Midbrain (tissue), 1 donor: Measurements from ENCODE around the gene MIOX.

ENCODE experiments used
- DNase-seq: peaks from one replicate; lab custom pipeline; 2025; lab: John Stamatoyannopoulos, UW

MIOX gene

DNA sequence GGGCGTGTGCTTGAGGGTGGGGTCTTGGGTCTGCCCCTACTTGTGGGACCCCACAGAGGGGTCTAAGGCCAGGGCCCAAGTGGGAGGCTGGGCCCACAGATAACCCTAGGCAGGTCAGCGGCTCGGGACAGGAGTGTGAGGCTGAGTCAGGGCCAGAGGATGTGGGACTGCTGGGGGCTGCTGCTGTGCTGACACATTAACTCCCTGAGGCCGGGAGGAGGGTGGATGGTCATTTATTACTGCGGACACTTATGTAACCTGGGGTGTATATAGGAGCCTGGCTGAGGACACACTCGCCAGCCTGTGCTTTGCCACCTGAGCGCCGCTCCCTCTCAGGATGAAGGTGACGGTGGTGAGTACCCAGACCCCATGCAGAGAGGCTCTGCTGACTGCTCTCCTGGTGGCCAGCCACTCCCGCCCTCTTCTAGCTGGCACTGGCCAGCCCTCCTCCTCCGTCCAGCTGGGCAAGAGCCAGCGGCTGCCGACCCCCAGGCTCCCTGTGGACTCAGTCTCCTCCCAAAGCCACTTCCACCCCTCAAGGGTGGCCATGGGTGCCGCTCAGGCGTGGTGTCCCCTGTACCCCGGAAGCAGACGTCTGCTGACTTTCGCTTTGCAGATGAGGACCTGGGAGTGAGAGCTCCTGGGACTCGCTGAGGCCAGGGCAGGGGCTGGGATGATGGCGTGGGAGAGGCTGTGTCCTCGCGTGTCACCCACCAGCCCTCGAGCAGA lies at the start of gene MIOX:
Gene MIOX (plus strand): TSS at position 299 of the 729 bp plus-strand sequence. CDS start 39 bp downstream, at position 338.
- no peak for DNase-seq

DNA sequence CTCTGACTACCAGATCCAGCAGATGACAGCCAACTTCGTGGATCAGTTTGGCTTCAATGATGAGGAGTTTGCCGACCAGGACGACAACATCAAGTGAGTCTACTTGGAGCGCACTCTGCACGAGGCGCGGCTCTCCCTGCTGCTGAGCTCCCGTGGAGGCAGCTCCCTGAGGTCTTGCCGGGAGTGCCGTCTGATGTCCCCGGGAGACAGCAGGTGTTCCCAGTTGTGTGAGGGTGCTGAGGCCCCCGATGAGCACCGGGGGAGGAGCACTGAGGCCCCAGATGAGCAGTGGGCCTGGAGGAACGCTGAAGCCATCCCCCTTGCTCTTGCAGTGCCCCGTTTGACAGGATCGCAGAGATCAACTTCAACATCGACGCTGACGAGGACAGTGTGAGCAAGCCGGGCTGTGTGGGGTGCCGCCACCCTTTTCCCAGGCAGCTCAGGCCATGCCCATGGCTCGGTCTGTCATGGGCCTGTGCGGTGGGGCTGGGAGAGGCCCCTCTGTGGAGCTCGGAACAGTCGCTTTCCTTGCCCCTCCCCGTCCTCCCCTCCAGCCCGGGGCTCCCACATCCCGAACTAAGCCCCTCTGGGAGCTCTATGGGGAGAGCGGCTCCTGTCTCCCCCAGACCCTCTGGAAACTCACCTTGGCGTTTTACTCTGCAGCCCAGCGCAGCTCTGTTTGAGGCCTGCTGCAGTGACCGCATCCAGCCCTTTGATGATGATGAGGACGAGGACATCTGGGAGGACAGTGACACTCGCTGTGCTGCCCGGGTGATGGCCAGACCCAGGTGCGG lies 49.0 kb upstream of the MIOX start:
- no peak for DNase-seq

DNA sequence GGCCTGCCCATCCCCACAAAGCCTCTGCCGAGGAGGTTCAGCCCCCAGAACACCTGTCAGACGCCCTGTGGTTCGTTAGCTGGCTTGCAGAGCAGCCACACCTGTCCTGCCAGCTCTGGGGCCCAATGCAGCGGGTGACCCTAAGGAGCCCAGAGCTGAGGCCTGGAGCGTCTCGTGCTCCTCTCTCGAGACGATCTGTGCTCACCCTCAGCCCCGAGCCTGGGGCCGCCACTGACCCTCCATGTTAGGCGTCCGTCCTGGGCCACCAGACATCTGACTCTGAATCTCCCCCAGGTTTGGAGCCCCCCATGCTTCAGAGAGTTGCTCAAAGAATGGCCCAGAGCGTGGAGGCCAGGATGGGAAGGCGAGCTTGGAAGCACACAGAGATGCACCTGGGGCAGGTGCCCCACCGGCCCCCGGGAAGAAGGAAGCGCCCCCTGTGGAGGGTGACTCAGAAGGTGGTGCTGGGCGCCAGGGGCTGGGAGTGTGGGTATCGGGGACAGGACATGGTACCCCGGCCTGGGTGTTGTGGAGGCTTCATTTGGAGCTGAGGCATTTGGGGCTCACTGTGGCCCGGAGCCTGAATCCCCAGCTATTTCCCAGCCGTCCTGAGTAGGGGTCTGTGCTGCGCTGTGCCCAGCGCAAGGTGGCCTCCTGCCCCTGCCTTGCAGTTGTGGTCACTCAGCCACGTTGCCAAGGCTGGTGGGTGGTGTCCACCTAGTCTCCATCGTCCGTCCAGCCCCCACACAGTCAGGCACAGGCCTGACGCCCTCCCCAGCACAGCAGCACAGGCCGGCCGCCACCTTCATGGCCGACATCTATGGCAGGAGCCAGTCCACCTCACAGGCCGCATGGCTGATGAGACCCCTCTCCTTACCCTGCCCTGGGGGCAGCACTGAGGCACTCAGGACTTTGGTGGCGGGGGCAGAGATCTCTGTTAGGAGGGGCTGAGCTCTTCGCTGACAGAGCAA lies 48.1 kb upstream of the MIOX start:
- DNase-seq, result no peak

DNA sequence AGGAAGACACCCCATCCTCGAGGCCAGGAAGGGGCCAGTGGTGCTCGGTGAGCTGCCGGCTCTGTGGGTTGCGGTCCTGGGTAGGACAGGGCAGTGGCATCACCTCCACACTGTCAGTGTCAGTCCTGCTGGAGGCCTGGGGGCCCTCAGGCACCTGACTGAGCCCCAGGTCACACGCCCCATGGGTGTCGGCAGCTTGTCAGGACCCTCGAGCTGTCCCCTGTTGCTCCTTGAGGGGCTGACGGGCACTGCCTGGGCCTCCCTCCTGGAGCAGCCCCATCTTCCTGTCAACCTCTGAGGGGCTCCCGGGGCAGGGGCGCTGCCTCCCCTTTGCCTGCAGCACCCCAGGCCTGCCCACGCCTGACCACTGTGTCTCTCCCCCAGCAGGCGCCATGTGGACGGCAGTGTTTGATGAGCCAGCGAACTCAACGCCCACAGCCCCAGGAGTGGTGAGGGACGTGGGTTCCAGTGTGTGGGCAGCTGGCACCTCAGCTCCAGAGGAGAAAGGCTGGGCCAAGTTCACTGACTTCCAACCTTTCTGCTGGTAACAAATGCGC lies 47.3 kb upstream of the MIOX start:
- no peak for DNase-seq

DNA sequence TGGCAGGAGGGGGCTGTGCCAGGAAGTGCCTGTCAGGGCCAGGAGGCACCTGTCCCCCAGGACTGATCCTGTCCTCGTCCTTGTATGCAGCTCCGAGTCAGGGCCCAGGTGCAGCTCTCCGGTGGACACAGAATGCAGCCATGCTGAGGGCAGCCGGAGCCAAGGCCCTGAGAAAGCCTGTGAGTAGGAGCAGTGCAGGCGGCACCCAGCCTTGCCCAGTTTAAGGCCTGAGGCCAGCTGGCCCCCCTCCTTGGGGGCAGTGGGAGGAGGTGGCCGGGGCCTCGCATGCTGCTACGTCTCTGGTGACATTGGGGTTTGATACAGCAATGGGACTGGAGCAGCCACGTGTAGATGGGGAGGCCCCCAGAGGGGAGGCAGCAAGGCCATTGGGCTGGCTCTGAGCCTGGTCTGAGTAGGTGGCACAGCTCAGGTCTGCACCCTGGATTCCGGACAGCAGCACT lies 46.8 kb upstream of the MIOX start:
- no peak for DNase-seq

DNA sequence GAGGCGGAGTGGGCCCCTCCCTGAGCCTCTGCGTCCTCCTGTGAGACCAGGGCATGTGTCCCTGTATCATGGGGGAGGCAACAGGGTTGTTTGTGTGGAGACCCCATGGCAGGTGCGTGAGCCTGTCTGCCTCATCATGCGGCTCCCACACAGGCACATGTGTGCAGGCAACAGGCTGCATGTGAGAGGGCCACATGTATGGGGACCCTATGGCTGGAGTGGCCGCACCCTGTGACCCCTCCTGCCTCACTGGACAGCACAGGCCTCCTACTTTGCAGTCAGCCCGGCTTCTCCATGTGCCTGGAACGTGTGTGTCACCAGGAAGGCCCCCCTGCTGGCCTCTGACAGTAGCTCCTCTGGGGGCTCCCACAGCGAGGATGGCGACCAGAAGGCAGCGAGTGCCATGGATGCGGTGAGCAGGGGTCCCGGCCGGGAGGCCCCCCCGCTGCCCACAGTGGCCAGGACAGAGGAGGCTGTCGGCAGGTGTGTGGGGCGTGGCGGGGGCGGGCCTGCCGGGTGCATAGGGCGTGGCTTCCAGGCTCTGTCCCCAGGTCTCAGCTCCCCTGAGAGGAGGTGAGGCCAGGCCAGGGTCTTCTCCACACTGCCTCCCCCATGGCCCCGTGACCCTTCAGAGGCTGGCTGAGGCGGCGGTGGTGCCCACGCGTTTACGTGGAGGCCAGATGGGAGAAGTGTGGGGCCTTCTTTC lies 46.0 kb upstream of the MIOX start:
- no peak for DNase-seq

DNA sequence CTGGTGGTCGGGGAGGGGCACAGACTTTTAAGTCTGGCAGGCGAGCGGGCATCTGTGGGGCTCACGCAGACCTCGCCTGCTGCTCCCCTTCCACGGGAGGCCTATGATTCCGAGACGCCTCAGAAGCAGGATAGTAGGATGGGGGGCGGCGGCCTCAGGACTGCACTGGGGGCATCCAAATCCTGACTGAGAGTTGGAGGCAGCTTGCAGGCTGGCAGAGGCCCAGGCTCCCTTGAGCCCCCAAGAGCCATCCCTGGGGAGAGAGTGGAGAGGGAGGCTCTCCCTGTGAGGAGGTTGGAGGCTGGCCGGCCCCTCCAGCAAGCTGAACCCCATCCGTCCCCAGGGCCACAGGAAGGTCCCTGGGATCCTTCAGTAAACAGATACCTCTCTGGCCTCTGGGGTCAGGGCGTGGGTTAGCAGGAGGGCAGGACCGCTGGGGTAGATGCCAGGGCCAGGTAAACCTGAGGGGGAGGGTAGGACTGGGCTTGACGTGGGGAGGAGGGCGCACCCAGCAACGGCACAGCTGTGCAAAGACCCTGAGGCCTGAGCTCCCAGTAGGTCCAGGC lies 45.1 kb upstream of the MIOX start:
- no peak for DNase-seq

DNA sequence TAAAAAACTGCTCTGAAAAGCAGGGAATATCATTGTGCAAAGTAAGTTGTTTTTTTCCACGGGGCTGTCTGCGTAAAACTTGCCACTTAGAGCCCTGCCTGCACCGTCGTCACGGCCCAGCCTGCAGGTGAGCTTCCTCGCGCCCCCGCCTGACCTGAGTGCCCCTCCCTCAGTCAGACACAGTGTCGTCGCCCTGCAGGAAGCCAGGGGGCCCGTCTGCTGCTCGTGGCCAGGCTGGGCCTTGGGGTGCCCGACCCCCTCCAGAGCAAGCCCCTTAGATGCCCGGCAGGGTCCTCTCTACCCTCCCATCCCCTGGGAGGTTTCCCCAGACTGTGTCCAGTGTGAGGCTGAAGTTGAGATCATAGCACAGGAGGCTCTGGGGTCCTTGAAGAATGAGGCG lies 43.5 kb upstream of the MIOX start:
- no peak for DNase-seq

DNA sequence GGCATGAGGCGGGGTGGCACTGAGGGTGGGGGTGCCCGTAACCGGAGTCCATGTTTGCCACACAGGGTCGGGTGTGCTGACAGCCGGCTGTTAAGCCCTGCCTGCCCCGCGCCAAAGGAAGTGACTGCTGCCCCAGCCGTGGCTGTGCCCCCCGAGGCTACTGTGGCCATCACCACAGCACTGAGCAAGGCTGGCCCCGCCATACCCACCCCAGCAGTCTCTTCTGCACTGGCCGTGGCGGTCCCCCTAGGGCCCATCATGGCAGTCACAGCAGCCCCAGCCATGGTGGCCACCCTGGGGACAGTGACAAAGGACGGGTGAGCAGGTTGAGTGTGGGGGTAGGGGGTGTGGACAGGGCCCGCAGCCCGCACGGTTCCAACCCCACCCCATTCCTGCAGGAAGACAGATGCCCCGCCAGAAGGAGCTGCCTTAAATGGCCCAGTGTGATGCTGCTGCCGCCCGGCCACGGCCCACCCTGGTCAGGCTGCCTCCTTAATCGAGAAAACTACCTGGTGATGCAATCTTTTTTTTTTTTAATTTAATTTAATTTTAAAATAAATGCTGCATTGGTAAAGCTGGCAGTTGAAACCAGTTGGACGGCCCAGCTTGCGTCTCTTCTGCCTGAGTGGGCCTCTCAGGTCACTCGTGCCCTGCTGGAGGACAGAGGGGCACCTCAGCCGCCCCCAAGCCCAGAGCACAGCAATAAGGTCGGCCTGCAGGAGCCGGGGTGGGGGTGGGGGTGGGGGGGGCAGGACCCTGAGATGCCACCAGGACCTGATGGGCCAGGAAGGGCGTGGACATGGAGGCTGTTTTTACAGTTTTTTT lies 42.6 kb upstream of the MIOX start:
- DNase-seq, result no peak

DNA sequence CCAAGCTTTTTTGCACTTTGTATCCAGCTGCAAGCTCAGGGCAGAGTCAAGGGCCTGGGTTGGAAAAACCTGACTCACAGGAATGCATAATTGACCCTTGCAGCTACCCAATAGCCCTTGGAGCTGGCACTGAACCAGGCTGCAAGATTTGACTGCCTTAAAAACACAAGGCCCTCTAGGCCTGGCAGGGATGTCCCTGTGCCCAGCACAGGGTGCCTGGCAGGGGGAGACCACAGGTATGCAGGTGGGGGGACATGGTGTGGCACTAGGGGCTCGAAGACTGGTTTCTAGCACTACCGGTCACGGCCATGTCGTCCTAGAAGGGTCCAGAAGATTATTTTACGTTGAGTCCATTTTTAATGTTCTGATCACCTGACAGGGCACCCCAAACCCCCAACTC lies 42.0 kb upstream of the MIOX start:
- DNase-seq, result no peak

DNA sequence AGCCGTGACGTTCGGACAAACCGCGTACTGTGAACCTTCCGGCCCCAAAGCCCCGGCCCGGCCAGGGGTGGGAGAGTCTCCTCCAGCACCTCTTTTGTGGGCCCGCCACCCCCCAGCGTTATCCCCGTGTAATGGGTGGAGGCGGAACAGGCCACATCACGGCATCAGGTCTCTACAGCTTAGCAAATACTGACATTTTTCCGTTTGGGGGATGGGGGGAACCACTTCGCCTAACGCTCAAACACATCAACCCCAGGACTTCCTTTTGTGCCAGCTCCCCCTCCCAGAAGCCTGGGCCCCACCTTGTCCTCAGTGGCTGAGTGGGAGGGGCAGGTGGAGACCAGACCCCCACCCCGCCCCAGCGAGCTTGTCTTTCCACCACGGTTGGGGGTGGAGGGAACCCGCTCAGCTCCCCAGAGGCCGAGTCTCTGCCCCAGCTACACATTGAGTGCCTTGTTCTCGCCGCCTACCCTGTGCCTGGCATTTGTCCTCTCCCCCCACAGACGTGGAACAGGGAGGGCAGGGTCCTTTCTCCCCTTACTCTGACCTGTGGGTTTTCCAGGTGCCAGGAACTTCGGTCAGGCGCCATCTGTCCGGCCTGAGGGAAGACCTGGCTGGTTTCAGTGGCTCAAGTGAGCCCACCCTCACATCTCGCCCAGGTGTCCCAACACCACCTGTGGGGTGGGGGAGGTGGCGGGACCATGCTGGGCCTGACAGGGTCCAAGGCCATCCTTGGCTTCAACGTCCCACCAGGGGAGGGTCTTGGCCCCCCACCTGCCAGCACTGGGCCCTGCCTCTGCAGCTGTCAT lies 41.4 kb upstream of the MIOX start:
- DNase-seq, result no peak

DNA sequence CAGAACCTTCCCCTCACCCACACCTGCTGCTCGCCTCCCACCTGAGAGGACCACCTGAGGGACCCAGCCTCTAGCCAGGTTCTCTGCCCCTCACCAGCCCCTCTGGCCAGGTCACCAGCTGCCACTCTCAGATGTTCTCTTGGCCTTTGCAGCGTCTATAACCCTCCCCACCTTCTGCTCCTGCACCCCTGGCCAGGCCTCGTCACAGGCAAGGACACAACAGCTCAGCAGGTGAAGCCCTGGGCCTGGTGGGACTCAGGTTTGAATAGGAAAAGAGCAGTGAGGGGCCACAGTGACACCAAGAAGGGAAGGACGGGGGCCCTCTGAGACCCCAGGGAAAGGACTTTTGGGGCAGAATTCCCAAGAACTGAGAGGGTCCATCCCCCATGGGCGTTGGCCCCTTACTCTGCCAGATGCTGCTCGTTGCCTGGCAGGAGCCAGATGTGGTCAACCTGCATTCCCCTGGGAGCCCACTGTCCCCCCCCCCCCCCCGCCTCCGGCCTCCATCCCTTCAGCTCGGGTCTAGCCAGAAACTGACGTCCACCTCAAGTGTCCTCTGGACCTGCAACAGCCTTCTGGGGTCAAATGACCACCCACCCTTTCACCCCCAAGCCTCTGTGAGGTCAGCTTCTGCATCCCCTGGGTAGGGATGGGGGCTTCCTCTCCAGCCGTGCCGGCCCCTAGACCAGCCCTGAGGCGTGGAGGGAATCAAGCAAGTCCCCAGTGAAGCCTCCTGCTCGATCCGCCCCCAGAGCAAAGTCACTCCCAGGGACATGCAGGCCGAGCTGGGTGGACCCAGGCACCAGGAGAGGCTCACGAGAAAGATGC lies 40.6 kb upstream of the MIOX start:
- no peak for DNase-seq

DNA sequence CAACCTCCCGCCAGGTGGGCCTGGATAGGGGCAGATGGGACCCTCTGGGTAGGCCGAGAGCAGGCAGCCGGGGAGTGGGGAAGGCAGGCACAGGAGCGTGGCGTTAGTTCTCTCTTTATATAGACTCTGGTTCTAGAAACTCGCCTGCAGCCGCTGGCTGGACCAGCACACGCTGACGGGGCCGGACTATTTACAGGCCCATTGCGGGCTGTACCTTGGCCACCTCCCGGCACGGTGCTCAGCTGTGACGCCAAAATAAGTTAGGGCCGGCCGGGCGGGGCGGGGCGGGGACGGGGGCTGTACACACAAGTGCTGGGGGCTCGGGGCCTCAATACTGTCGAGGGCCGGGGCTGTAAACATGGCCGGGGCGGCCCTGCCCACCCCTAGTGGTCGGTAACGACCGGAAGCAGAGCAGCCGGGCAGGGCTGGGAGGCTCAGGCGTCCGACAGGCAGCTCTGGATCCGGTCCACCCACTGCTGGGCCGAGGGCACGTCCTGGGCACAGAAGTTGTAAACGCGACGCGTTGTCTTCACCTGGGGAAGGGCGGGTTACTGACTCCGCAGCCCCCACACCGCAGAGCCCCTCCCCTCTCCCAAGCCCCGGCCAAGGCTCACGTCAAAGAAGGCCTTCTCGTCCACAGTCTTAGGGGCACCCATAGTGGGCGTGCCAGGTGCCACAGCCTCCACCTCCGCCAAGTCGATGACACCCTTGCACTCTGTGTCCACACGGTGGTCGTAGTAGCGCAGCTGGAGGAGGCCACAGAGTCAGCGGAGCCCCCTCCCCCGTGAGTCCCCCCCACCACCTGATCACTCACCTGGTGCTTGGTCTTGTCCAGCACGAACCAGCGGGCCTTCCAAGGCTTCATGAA lies 39.7 kb upstream of the MIOX start:
- no peak for DNase-seq

DNA sequence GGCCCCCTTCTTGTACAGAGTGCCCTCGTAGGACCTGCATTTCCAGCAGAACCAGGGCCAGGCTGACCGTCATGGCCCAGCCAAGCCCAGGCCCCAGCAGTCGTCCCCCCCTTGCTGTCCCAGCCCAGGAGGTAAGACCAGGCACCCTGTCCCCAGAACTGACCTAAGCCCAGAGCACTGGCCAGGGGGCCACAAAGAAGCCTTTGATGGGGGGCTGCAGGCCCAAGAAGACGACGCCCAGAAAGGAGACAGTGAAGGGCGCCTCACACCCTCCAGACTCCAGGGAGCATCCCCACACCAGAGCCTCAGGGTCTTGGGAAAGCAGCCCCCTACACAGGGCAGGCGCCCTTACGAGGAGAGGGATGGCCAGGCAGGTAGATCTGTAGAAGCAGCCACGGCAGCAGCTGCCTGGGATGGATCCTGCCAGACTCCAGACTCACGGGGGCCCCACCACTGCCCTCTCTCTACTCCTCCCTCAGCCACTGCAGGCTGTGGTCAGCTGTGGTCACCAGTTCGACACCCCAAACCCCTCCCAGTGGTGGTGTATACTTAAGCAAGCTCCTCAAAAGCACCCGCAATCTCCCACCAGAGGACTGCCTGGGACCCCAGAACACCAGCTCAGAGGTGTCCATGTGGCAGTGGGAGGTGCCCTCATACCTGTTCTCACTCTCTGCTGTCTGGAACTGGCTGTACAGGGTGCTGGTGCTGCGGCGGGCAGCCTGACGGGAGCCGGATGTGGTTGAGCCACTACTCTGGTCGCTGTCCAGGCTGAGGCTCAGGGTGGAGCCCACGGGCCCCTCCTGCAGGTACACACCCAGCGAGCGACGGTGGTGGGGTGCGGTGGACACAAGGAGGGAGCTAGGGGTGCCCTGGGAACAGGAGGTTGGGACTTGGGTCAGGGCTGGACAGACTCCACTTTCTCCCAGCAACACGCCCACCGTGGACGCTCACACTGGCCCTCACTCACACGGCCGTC lies 38.8 kb upstream of the MIOX start:
- DNase-seq, result no peak

DNA sequence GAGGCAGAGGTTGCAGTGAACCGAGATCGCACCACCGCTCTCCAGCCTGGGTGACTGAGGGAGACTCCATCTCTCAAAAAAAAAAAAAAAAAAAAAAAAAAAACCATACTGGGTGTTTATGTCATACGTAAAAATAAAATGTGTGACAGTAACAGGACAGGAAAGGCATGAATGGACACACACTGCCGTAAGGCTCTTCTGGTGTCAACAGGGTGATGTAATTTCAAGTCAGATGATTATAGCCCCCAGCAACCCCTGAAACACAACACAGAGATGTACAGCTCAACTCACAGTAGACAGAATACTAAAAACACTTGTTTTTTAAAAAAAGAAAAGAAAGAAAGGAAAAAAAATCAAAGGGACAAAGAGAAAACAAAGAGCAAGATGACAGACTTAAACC lies 34.0 kb upstream of the MIOX start:
- DNase-seq, result no peak

DNA sequence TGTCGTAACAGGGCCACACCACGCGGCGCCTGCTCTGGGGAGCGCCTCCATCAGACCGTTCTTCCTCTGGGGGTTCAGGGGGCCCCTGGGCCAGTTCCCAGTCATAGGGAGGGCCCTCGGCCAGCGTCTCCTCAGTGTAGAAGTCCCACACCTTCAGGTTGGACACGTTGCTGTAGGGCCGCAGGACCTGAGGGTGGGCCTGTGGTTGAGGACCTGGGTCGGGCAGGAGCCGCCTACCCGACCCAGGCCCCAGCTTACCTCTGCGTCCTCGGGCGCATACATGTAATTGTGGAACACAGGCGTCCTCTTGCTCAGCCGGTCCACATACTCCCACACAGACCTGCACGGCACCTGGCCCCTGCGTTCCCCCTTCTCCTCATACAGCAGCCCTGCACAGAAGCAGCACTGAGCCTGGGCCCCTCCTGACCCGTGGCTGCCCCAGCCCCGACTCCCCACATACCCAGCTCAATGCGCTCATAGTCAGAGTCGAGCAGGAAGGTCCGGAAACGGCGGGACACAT lies 32.0 kb upstream of the MIOX start:
- no peak for DNase-seq
